Right atrium auricular region (tissue), 2 donors: ENCODE data around the gene NGEF. TPM values are rescaled to one million over a fixed set of nuclear protein-coding genes. Genes with fewer than 3 reads are reported as not detected.

ENCODE experiments used
- DNase-seq: peaks from one replicate; pipeline ENCODE4 v3.0.0-alpha.2; 2019; ENCODE audit warnings: low spot score
- H3K27ac ChIP-seq, 2 donors: fragments of 200-600 bp; sonication (generic); 1 replicate in 1 of 2; 2 replicates in 1 of 2; pipeline ENCODE4 v1.5.1; 2016 to 2019
- H3K27me3 ChIP-seq, 2 donors: fragments of 200-600 bp; sonication (generic); one replicate each; pipeline versions ENCODE4 v1.5.1 to v1.6.0; 2017 to 2019
- H3K36me3 ChIP-seq: fragments of 200-600 bp; sonication (generic); one replicate; pipeline ENCODE4 v1.5.1; 2016
- H3K4me1 ChIP-seq, 2 donors: fragments of 200-600 bp; sonication (generic); one replicate each; pipeline versions ENCODE4 v1.5.1 to v1.6.0; 2017 to 2019
- H3K4me3 ChIP-seq, 2 donors: fragments of 200-600 bp; sonication (generic); 1 replicate in 1 of 2; 2 replicates in 1 of 2; pipeline ENCODE4 v1.5.1; 2017 to 2019; ENCODE audit warnings: mild to moderate bottlenecking in 1 of 2, moderate library complexity in 1 of 2
- H3K9me3 ChIP-seq, 2 donors: fragments of 200-600 bp; sonication (generic); one replicate each; pipeline ENCODE4 v1.5.1; 2019
- CTCF ChIP-seq, 2 donors: fragments of 200-600 bp; sonication (generic); IDR thresholded peaks; one replicate each; pipeline ENCODE4 v1.5.1; 2019; ENCODE audit warnings: antibody characterized with exemption in 2 of 2
- total RNA-seq, 2 donors: library from RNA; depleted of rRNA; stranded (reverse); fragments of >200 nt; gene quantifications; one replicate each; pipeline ENCODE4 v1.1.0, GENCODE V29; 2016

NGEF gene
- total RNA-seq, 2 donors from 2014 or later = 1.4 to 4.8 TPM

GRCh38 chr2:232983669-232984140 lies 29.4 kb downstream of the NGEF start:
- H3K4me1 ChIP-seq = no peaks in the 10 kb centered on the region
- peaks cover 0 to 8% of the 10 kb centered on the region in 2 donors for H3K9me3 ChIP-seq
- no peak for TF ChIP-seq CTCF (IDR thresholded peaks at IDR 0.05)
- H3K36me3 ChIP-seq = no peaks in the 10 kb centered on the region
- no peak overlapping the region for H3K4me3 ChIP-seq
- no peaks in the 10 kb centered on the region for H3K27me3 ChIP-seq
- DNase-seq = no peak
- no peak overlapping the region for H3K27ac ChIP-seq

GRCh38 chr2:232982926-232983668 lies 30.0 kb downstream of the NGEF start:
- no peak for DNase-seq
- Histone ChIP-seq H3K27ac (no peak overlapping the region), H3K9me3 (peaks cover 0 to 8% of the 10 kb centered on the region in 2 donors), H3K27me3 (no peaks in the 10 kb centered on the region), H3K4me1 (no peaks in the 10 kb centered on the region), H3K4me3 (no peak overlapping the region), H3K36me3 (no peaks in the 10 kb centered on the region)
- TF ChIP-seq CTCF (IDR thresholded peaks at IDR 0.05) = no peak

DNA sequence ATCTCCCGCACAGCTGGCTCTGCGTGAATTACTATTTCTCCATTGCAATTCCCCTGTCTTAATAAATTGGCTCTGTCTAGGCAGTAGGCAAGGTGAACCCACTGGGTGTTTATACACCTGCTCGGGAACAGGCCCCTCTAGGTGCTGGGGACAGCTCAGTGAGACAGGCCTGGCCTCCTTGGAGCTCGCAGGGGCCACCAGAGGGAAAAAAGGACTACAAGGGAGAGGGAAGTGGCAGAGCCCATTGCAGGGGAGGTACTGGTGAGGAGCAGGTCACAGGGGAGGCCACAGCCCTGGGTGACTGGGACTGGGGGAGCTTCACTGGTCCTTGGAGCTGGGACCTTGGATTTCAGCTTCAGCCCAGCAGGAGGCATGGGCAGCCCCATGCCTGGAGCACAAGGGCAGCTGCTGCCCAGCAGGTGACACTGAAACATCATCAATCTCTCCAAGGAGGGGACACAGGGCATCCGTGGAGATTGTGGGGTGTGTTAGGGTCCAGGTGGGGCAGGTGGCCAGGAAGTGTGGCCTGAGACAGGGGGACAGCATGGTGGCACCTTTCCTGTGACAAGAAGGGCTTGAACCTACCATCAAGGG lies 31.2 kb downstream of the NGEF start:
- Histone ChIP-seq H3K4me3 (no peak overlapping the region), H3K27me3 (no peaks in the 10 kb centered on the region), H3K4me1 (no peaks in the 10 kb centered on the region), H3K27ac (no peak overlapping the region), H3K36me3 (no peaks in the 10 kb centered on the region), H3K9me3 (peaks cover 0 to 8% of the 10 kb centered on the region in 2 donors)
- no peak for TF ChIP-seq CTCF (IDR thresholded peaks at IDR 0.05)
- DNase-seq = no peak

DNA sequence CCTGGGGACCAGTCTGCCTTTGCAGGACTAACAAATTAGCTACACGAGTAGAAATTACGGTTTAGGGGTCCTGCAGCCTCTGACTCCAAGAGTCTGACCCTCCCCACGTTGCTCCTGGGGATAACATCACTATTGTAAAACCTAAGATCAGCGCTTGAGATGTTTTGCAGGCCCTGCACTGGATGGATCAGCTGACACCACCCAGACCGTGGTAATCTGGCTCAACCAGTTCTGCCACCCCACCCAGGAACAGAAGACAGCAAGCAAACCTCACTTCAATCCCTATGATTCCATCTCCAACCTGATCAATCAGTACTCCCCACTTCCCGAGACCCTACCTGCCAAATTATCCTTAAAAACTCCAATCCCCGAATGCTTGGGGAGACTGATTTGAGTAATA lies 31.7 kb downstream of the NGEF start:
- no peak for DNase-seq
- Histone ChIP-seq H3K4me1 (no peaks in the 10 kb centered on the region), H3K9me3 (peaks cover 0 to 6% of the 10 kb centered on the region in 2 donors), H3K27me3 (no peaks in the 10 kb centered on the region), H3K36me3 (no peaks in the 10 kb centered on the region), H3K4me3 (no peak overlapping the region), H3K27ac (no peak overlapping the region)
- no peak for TF ChIP-seq CTCF (IDR thresholded peaks at IDR 0.05)

DNA sequence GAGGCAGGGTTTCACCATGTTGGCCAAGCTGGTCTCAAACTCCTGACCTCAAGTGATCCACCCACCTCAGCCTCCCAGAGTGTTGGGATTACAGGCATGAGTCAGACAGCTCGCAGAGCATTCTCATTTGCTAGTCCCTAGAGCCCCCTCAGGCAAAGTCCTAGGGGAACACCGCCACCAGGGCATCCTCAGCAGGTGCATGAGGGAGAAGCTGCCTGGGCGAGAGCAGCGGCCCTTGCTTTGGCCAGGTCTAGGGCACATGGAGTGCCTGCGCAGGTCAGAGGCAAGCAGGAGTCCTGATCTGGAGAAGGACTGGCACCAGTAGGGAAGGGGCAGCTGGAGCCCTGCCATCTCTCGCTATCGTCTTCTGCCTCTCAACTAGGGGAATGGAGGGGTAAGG lies 32.4 kb downstream of the NGEF start:
- Histone ChIP-seq H3K4me3 (no peak overlapping the region), H3K4me1 (no peaks in the 10 kb centered on the region), H3K27ac (no peak overlapping the region), H3K36me3 (no peaks in the 10 kb centered on the region), H3K27me3 (no peaks in the 10 kb centered on the region), H3K9me3 (no peaks in the 10 kb centered on the region)
- no peak for TF ChIP-seq CTCF (IDR thresholded peaks at IDR 0.05)
- DNase-seq = no peak
